Activated T-helper 1 cell treated with anti-CD3 and anti-CD28 coated beads, Interleukin-2, amount 50 U/mL, for 16 hours (primary cell): ENCODE data around the gene DNAJB1.

Source experiments
- DNase-seq, 2 donors: peaks; one replicate each; pipeline ENCODE4 v3.0.0-alpha.2; 2020; ENCODE audit warnings: low read depth in 1 of 2, low spot score in 1 of 2

Gene DNAJB1

DNA sequence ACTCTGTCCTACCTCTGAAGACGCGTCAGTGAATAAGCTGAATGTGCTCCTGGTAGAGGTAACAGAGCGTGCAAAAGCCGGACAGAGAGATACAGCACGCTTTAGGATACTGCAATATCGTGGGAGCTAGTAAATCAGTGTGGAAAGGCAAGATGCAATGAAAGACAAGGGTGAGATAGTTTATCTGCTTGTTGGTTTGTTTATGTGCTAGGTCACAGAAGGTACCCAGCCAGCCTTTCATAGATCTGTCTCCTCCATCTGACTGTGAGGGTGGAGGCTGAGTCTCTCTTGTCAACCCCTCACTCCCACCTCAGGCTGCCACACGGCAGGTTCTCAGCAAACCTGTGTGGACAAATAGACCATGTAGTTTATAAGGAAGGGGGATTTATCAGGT lies 21.4 kb downstream of the DNAJB1 start:
- DNase-seq, result no peak

DNA sequence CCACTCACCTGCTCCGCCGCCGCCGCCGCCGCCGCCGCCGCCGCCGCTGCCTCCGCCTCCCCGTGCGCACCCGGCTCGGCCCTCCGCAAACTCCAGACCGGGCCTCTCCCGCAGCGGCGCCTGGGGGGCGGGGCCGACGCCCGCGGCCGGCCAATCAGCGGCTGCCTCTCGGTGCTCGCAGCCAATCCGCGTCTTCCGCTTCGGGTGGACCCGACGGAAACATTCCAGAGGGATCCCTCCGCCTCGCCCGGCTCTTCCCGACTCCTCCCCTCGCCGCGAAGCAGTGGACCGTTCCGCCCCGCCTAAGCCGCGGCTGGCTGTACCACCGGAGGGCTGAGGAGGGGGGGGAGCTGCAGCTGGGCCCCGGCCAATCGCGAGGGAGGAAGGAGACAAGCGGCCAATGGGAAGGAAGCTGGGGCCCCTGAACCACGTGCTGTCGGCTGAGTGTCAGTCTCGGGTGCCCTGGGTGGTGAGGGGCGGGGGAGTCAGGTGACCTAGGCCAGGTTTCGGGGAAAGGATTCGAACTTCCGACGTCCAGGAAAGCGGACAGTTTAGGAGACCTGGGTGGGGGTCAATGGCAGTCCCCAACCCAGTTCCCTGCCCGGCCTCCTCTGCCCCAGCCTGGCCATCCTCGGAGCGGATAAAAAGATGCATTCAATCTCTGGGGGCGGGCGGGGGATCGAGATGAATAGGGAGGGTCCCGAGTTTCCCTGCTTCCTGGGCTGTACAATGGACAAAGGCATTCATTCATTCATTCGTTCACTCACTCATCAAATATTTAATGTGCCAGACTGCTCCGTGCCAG lies 22.0 kb downstream of the DNAJB1 start, which contains the start of gene GIPC1:
Gene GIPC1 (minus strand): TSS at position 99 of the 805 bp plus-strand sequence. CDS start 13,151 bp downstream, outside the sequence.
- DNase-seq, result peak; percentile 65 to 71

DNA sequence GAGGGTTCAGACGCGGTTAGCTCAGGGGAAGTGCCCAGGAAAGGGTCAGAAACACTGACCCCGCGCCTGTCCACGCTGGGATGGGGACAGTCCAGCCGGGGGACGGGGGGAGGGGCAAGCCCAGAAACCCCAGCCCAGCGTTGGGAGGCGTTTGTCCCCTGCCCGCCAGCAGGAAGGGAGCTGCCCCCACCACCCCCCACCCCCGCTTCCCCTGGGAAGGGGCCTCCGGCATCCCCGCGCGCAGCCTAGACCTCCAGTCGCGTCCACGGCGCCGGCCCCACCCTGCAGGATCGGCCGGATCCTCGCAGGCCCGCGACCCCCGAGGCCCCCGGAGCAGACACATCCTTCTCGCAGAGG lies 22.5 kb downstream of the DNAJB1 start:
- DNase-seq, result no peak

DNA sequence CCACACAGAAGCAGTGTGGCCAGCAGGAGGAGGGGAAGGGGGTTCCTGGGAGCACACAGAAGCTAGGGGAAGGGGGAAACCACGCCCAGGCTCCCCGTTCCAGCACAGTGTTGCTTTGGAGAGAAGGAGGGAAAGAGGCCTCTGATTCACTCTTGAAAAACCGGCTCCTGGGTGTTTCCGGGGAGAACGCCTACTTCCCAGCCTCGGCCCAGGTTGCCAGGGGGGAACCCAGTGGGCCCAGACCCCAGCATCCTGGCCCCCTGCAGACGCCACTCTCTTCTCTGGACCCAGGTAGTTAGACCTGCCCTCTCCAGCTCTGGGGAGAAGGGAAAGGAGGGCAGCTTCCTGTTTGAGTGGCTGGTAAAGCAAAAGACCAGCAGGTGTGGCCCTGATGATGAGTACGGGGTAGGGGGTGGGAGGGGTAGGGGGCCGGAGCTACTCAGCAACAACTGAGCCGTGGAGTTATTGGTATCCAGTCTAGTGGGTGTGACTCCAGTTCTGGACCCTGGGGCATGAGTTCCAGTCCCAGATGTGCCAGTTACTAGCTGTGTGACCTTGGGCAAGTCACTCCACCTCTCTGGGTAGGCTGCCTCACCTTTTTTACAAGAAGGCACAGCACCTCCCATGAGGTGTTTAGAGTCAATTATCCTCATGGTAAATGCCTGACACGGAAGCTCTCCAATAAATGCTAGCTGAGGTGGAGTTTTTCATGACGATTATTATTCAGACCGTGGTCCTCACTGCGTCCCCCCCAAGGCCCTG lies 23.1 kb downstream of the DNAJB1 start:
- DNase-seq, result no peak

DNA sequence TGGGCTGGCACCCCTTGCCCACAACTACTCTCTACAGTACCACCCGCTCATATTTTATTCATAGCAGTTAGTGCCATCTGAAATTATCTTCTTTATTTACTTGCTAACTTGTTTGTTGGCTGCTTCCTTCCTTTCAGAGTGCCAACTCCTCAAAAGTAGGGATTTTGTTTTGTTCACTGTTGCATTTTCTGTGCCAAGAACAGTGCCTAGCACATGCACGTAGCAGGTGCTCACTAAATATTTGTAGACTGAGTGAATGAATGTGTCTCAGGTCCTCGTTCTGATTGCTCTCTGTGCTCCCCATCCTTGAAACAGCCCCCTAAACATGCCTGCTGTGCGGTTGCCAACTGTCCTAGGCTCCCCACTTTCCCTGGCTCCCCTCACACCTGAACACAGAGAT lies 23.8 kb downstream of the DNAJB1 start:
- no peak for DNase-seq

DNA sequence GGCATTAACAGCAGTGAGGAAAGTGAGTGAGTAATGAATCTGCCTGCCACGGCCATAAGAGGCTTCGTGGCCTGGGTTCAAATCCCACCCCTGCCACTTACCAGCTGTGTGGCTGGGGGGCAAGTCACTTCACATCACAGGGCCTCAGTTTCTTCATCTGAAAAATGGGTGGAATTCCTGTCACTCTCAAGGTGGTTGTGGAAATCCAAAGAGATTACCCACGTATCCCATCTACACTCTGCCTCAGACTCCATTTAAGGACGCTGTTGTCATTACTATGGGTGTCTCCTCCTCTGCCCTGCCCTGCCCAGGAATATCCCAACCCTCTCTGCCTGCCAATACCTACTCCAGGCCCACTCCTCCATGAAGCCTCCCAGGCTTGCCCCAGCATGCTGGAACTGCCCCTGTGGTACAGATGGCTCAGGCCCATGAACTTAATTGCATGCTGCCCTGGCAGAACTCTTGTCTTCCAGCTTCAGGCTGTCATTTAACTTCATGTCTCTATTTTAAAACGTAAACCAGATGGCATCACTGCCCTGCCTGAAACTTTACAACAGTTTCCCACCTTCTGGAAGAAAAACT lies 25.4 kb downstream of the DNAJB1 start:
- DNase-seq, result no peak

DNA sequence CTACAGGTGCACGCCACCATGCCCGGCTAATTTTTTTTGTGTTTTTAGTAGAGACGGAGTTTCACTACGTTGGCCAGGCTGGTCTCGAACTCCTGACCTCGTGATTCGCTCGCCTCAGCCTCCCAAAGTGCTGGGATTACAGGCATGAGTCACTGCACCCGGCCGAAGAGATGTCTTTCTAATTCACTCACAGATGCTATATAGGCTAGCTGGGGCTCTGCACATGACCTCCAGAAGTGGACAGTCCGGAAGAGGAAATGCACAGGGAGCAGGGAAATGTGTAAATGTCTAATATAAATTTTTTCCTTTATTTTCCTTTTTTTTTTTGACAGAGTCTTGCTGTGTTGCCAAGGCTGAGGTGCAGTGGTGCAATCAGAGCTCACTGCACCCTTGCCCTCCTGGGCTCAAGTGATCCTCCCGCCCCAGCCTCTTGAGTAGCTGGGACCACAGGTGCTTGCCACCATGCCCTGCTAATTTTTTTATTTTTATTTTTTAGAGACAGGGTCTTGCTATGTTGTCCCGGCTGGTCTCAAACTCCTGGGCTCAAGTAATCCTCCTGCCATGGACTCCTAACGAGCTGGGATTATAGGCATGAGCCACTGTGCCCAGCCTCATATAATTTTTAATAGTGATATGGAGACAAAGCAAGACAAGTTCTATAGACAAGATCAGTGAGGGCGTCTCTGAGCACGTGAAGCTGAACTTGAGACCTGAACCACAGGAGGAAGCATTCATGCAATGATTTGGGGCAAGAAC lies 30.6 kb downstream of the DNAJB1 start:
- DNase-seq, result no peak

DNA sequence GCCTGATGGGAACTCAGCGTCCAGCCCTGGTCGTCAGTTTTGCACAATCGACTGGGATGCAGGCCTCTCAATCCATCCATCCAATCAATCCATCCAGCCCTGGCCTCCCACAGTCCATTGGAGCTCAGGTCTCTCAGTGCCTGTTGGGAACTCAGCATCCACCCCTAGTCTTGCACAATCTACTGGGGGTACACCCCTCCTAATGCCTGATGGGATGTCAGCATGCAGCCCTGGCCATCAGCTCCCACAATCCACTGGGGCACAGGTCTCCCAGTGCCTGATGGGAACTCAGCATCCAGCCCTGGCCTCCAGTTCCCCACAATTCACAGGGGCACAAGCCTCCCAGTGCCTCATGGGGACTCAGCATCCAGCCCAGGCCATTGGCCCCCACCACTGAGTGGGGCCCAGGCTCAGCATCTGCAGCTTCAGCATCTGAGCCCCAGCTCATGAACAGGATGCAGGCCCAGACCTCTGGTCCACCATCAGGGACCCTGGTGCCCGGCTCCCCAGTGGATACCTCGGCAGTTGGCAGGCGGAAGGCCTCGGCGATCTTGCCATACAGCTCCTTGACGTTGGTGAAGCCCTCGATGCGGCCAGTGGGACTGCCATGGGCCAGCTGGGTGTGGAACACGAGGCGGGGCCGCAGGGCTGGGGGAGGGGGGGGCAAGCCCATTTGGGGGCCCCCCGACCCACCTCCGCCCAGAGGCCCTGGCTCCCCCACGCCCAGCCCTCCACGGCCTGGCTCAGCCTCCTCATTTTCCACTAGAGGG lies 35.8 kb downstream of the DNAJB1 start:
- no peak for DNase-seq

DNA sequence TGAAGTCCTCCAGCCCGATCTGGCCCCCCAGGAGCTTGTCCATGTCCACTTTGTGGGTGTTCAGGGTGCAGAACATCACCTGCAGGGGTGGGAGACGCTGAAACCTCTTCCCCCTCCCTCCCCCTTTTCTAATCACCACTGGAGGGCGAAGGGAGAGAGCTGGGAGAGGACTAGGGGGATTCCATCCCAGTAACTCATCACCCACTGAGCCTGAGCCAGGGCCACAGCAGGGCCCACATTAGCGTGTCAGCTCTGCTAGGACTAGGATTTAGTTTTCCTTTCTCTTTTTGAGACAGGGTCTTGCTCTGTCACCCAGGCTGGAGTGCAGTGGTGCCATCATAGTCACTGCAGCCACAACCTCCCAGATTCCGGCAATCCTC lies 37.5 kb downstream of the DNAJB1 start:
- DNase-seq, result no peak

DNA sequence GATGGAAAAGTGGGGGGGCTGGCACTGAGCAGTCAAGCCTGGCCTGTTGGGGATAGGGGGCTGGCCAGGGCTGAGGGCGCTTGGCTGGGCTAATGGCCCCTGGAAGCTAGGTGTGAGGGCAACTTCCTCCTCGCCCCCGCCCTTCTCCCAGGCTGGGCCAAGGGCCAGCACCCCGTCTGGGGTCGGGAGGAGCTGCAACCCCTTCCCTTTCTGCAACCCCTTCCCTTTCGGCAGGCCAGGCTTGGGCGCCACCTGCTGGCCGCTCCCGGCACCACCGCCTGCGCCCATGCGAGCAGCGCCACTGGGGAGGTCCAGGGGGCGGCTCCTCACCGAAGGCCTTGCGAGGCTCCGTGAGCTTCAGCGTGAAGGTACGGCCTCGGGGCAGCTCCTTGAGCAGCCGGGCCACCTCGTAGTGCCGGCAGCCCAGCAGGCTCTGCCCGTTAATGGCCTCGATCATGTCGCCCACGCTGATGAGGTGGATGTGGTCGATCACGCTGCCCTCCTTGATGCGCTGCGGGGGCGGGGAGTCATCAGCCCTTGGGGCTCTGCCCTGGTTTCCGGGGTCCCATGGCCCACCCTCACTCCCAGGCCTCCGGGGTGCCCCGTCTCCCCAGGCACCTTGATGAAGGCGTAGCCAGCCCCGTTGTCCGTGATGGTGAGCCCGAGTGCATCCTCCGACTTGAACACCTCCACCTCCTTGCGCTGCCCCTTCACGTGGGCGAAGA lies 38.1 kb downstream of the DNAJB1 start:
- peak; percentile 50 to 59 for DNase-seq

DNA sequence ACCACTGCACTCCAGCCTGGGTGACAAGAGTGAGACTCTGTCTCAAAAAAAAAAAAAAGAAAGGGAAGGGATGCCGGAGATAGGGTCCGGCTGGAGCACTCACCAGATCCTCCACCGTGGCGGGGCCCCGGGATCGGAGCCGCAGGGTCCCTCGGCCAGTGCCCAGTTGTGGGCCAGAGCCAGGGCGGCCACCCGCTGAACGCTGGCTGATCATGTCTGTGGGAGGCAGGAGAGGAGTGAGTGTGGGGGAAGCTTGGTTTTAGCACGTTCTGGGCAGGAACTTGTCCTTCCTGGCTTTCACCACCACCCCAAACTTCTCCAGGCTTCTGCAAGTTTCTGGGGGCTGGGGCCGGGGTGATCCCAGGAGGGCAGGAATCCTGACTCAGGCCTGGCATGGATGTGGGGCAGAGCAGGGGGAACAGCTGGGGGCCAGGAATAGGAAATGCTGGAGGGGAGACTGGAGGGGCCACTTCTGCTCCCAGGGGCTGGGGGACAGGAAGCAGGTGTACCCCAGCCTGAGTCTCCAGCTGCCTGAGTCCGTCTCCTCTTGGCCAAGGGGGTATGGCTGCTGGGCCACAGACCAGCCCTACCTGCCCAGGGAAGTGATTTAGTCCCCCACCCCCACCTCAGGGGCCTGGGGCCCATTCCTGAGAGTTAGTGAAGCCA lies 38.8 kb downstream of the DNAJB1 start:
- DNase-seq, result no peak

DNA sequence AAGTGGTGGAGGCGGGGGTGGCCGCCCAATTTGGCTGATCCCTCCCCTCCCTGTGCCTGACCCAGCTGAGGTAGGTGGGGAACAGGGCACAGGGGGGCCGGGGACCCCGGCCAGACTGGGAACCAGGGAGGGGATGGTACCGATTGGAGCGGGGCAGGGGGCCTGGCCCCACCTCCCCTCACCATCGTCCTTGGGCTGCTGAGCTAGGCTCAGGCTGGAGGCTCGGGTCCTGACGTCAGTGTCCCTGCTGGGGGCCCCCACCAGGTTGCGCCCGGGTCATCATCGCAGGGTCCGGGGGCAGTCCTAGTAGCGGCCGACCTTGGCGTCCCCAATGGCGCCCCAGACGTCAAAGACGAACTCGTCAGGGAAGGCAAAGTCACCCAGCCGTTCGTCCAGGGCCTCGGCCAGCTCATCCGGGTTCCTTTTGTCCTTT lies 40.1 kb downstream of the DNAJB1 start:
- DNase-seq, result no peak

DNA sequence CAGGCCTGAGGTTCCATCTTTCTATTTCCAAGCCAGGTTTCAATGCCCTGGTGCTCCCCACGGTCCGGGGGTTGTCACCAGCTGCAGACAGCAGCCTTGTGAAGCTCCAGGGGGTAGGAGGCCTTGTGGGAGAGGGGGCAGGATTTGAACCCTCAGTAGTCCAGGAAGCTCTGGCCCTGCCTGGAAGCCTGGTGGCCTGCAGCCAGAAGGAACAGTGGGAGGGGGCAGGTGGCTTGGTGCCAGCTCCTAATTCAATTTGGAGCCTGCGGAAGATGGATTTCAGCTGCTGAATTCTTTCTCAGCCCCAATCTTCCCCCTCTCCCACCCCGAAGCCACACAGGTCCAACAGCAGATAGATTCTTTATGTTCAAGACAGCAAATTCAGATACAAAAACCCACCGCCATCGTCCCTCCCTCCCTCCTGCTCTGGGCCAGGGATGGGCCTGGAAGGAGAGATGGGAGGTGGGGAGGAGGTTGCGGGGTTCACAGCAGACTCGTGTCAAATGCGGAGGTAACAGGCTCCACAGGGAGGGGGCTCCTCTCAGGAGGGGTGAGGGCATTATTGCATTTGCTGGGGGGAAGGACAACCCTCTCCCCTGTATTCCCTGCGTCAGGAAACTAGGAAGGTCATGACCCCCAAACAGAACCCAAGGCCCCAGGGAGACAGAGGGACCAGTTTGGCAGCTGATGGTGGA lies 40.6 kb downstream of the DNAJB1 start:
- no peak for DNase-seq

DNA sequence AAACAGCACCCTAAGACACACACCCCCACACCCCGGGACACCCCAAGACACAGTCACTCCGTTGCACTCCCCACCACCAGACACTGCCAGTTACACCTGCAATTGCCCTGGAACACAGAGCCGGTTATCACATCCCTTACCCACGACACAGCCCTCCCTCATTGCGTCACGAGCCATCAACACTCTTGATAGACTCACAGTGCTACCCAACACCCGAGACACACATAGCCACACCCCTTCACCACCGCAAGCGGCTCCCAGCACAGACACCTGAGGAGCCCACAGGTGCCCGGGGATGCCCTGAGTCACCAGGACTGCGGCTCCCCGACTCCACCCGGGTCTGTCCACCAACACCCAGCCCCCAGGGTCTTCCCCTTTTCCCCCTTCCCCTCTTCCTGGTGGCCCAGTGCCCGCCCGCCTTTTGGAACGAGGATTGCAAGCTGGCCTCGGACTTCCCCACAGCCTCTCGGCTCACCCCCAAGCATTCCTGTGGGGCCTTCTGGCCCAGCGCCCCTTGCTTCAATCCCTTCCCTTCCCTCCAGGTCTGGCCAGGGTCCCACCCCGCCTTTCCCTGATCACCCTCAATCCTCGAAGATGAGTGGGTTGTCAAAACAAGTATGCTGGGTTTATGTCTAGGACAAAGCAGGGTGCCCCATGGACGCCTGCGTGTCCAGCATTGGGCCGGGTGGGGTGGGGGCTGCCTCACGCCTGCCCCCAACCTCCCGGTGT lies 41.4 kb downstream of the DNAJB1 start:
- no peak for DNase-seq

DNA sequence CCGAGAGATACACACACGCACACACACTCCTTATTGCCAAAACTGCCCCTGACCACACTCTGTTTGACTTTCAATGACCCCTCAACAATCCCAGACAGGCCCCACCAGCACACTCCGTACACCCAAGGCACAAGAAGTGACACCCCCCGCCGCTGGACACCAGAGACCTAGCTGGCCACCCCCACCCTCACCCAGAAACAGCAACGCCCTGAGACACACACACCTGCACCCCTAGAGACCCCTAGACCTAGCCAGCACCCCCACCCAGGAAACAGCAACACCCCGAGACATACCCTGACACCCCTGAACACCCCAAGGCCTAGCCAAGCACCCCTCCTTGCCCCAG lies 41.9 kb downstream of the DNAJB1 start:
- no peak for DNase-seq

DNA sequence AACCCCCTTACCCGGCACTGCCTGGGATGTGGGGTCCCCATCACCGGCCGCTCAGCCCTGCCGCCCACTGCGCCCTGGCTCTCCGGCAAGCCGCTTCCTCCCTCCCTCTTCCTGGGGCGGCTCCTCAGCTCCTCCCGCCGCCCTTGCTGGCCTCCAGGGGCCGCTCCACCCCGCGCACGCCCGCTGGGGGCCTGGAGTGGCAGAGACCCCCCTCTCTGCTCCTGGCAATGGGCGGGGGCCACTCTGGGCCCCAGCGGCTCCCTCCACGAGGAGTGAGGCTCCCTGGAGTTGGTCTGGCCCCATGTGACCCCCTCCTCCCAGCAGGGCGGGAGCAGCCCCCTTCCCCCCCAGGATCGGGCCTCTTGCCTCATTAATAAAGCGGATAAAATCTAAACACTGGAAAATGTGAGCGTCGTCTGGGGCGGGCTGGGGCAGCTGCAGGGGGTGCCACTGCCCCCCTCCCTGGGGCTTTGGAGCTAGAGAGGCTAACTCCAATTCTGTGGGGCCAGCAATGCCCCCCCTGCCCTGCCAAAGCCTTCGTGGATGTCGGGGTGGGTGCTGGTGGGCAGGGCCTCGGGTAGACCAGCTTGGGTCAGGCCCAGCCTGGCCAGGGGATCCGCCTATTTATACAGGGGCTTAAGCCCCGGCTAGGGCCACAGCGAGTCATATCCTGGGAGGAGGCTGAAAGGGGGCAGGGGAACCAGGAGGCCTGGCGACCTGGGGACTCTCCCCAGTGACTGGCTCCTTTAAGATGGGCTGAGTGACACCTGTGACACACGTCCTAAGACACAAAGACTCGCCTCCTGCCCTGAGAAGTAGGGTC lies 42.7 kb downstream of the DNAJB1 start, which contains the start of gene PTGER1:
Gene PTGER1 (minus strand): TSS at position 104 of the 823 bp plus-strand sequence. CDS start 1,034 bp downstream, outside the sequence.
- DNase-seq, result no peak

DNA sequence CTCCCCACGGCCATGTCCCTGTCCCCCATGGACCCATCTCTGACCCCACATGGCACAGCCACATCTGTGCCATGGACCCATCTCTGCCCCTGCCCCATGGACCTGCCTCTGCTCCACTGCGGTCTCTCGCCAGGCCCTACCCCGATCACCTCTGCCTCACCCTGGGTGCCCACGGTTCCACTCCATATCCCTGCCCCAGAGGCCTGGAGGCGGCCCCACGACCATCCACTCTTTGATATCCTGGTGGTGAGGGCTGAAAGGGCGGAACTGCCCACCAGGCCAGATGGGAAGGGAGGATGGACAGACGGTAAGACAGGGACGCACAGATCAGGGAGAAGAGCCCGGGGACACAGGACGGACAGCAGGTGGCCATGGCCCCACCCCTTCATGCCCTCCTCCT lies 43.4 kb downstream of the DNAJB1 start:
- no peak for DNase-seq
